HepG2 (cell line): ENCODE results near the gene STAT6. TPM values are rescaled to one million over a fixed set of nuclear protein-coding genes. Genes with fewer than 3 reads are reported as not detected.

Experiments
- ELK4 ChIP-seq: sonication (generic); formaldehyde crosslinking; IDR thresholded peaks from 2 replicates; pipeline ENCODE4 v1.9.0; 2021; ENCODE audit warnings: missing genetic modification reagents, borderline replicate concordance
- KDM6A ChIP-seq: IDR thresholded peaks from 2 replicates; pipeline ENCODE4 v1.6.1; 2016; ENCODE audit warnings: low read depth
- PBX2 ChIP-seq: IDR thresholded peaks from 2 replicates; pipeline ENCODE4 v1.6.1; 2016; ENCODE audit warnings: control low read depth
- RBM39 ChIP-seq: fragments of 200-400 bp; formaldehyde crosslinking; IDR thresholded peaks from one replicate; pipeline ENCODE4 v1.6.1; 2018; ENCODE audit warnings: antibody characterized with exemption, mild to moderate bottlenecking, low read depth, low read length; ENCODE audit not compliant: poor library complexity, severe bottlenecking
- SIN3B ChIP-seq: fragments of 150-350 bp; IDR thresholded peaks from 2 replicates; pipeline ENCODE4 v1.6.1; 2014; ENCODE audit warnings: low read length
- ZMAT5 ChIP-seq: sonication (generic); formaldehyde crosslinking; IDR thresholded peaks from 2 replicates; pipeline ENCODE4 v1.5.0; 2020; ENCODE audit warnings: mild to moderate bottlenecking, low read depth, missing genetic modification reagents, borderline replicate concordance
- ZNF577 ChIP-seq: sonication (generic); formaldehyde crosslinking; IDR thresholded peaks from 2 replicates; pipeline ENCODE4 v1.4.0; 2020; ENCODE audit warnings: mild to moderate bottlenecking, low read depth, missing genetic modification reagents, borderline replicate concordance
- ZNF607 ChIP-seq: sonication (generic); formaldehyde crosslinking; IDR thresholded peaks from 2 replicates; pipeline ENCODE4 v1.5.1; 2020; ENCODE audit warnings: missing genetic modification reagents, mild to moderate bottlenecking, borderline replicate concordance
- ZNF644 ChIP-seq: IDR thresholded peaks from 2 replicates; pipeline ENCODE4 v1.6.1; 2016; ENCODE audit warnings: low read depth
- ZNF839 ChIP-seq: sonication (generic); formaldehyde crosslinking; IDR thresholded peaks from 2 replicates; pipeline ENCODE4 v1.4.0; 2020; ENCODE audit warnings: missing genetic modification reagents, mild to moderate bottlenecking, borderline replicate concordance
- polyA plus RNA-seq, 8 experiments: library from polyadenylated mRNA; depleted of rRNA in 3 of 8; stranded (reverse) in 7 of 8; unstranded in 1 of 8; fragments of >200 nt; fragmentation: Illumina TruSeq in 4 of 8; extraction: Trizol in 4 of 8; gene quantifications; 2 replicates each; pipeline versions ENCODE4 v1.2.1 to v1.2.3, GENCODE V29; 2011 to 2016; ENCODE audit warnings: low read depth in 4 of 8, missing spikeins in 1 of 8, mixed read lengths in 1 of 8; ENCODE audit not compliant: insufficient read depth in 1 of 8
- total RNA-seq, 5 experiments: library from RNA; depleted of rRNA; stranded (reverse); fragments of >200 nt; fragmentation: Illumina TruSeq; extraction: Trizol; gene quantifications; 2 replicates each; pipeline ENCODE4 v1.2.3, GENCODE V29; 2016; ENCODE audit warnings: low read depth in 1 of 5
- TF ChIP-seq, protein P1 (sequence below): sonication (generic); formaldehyde crosslinking; IDR thresholded peaks from 2 replicates; pipeline ENCODE4 v1.4.0; 2020; ENCODE audit warnings: missing genetic modification reagents
- TF ChIP-seq, protein P2 (sequence below): sonication (generic); formaldehyde crosslinking; IDR thresholded peaks from 2 replicates; pipeline ENCODE4 v1.4.0; 2020; ENCODE audit warnings: missing genetic modification reagents

The STAT6 gene
- total and polyA plus RNA-seq, 2 of the 13 experiments (the other 11 are each of a cell fraction or from before 2014, with no cell fraction given), result 28.0 to 62.2 TPM

GRCh38 chr12:57127726-57128518, 16.8 kb upstream of the STAT6 start, which contains the start of gene LRP1 (continued):
- TF ChIP-seq RBM39 (peak; percentile 92), ZNF644 (no peak), ELK4 (no peak), ZNF839 (CRISPR knock-in tag) (no peak), ZNF607 (peak; percentile 74; the same call in 1 of the 2 replicates), SIN3B (no peak), KDM6A (CRISPR knock-in tag) (no peak), ZMAT5 (CRISPR knock-in tag) (no peak), PBX2 (no peak), ZNF577 (CRISPR knock-in tag) (no peak)
- TF ChIP-seq, protein P1, sequence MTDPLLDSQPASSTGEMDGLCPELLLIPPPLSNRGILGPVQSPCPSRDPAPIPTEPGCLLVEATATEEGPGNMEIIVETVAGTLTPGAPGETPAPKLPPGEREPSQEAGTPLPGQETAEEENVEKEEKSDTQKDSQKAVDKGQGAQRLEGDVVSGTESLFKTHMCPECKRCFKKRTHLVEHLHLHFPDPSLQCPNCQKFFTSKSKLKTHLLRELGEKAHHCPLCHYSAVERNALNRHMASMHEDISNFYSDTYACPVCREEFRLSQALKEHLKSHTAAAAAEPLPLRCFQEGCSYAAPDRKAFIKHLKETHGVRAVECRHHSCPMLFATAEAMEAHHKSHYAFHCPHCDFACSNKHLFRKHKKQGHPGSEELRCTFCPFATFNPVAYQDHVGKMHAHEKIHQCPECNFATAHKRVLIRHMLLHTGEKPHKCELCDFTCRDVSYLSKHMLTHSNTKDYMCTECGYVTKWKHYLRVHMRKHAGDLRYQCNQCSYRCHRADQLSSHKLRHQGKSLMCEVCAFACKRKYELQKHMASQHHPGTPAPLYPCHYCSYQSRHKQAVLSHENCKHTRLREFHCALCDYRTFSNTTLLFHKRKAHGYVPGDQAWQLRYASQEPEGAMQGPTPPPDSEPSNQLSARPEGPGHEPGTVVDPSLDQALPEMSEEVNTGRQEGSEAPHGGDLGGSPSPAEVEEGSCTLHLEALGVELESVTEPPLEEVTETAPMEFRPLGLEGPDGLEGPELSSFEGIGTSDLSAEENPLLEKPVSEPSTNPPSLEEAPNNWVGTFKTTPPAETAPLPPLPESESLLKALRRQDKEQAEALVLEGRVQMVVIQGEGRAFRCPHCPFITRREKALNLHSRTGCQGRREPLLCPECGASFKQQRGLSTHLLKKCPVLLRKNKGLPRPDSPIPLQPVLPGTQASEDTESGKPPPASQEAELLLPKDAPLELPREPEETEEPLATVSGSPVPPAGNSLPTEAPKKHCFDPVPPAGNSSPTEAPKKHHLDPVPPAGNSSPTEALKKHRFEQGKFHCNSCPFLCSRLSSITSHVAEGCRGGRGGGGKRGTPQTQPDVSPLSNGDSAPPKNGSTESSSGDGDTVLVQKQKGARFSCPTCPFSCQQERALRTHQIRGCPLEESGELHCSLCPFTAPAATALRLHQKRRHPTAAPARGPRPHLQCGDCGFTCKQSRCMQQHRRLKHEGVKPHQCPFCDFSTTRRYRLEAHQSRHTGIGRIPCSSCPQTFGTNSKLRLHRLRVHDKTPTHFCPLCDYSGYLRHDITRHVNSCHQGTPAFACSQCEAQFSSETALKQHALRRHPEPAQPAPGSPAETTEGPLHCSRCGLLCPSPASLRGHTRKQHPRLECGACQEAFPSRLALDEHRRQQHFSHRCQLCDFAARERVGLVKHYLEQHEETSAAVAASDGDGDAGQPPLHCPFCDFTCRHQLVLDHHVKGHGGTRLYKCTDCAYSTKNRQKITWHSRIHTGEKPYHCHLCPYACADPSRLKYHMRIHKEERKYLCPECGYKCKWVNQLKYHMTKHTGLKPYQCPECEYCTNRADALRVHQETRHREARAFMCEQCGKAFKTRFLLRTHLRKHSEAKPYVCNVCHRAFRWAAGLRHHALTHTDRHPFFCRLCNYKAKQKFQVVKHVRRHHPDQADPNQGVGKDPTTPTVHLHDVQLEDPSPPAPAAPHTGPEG, result no peak
- TF ChIP-seq, protein P2, sequence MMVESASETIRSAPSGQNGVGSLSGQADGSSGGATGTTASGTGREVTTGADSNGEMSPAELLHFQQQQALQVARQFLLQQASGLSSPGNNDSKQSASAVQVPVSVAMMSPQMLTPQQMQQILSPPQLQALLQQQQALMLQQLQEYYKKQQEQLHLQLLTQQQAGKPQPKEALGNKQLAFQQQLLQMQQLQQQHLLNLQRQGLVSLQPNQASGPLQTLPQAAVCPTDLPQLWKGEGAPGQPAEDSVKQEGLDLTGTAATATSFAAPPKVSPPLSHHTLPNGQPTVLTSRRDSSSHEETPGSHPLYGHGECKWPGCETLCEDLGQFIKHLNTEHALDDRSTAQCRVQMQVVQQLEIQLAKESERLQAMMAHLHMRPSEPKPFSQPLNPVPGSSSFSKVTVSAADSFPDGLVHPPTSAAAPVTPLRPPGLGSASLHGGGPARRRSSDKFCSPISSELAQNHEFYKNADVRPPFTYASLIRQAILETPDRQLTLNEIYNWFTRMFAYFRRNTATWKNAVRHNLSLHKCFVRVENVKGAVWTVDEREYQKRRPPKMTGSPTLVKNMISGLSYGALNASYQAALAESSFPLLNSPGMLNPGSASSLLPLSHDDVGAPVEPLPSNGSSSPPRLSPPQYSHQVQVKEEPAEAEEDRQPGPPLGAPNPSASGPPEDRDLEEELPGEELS (CRISPR knock-in tag), result no peak
